ENCODE data around the gene FBXO11.

- TF ChIP-seq, protein P1, sequence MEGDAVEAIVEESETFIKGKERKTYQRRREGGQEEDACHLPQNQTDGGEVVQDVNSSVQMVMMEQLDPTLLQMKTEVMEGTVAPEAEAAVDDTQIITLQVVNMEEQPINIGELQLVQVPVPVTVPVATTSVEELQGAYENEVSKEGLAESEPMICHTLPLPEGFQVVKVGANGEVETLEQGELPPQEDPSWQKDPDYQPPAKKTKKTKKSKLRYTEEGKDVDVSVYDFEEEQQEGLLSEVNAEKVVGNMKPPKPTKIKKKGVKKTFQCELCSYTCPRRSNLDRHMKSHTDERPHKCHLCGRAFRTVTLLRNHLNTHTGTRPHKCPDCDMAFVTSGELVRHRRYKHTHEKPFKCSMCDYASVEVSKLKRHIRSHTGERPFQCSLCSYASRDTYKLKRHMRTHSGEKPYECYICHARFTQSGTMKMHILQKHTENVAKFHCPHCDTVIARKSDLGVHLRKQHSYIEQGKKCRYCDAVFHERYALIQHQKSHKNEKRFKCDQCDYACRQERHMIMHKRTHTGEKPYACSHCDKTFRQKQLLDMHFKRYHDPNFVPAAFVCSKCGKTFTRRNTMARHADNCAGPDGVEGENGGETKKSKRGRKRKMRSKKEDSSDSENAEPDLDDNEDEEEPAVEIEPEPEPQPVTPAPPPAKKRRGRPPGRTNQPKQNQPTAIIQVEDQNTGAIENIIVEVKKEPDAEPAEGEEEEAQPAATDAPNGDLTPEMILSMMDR (IDR thresholded peaks at IDR 0.05) = no peak
- TF ChIP-seq POLR2A (IDR thresholded peaks at IDR 0.05) = no peak
- no peak for TF ChIP-seq EP300 (IDR thresholded peaks at IDR 0.05)
These were observed 134.0 kb downstream of the FBXO11 start for GRCh38 chr2:47772343-47772742.

Data from tibial nerve (tissue), 4 donors.